CD4-positive, CD25-positive, alpha-beta regulatory T cell (primary cell): ENCODE results near the gene AHRR. TPM values are rescaled to one million over a fixed set of nuclear protein-coding genes. Genes with fewer than 3 reads are reported as not detected.

Experiments used
- ATAC-seq, 2 donors: fragments of 150-1000 bp; cut with Tn5 transposase; one replicate each; pipeline ENCODE4 v1.10.0; 2021; ENCODE audit warnings: low read depth in 2 of 2, moderate number of reproducible peaks in 2 of 2, moderate library complexity in 1 of 2
- DNase-seq, 3 donors: peaks; one replicate each; pipeline versions ENCODE4 v3.0.0 to v3.0.0-alpha.2; 2012 to 2022; ENCODE audit warnings: mixed read lengths in 1 of 3
- H3K27ac ChIP-seq: one replicate; pipeline ENCODE4 v1.7.0; 2013; ENCODE audit warnings: mild to moderate bottlenecking, low read length; ENCODE audit not compliant: insufficient read depth, poor library complexity, severe bottlenecking
- H3K27me3 ChIP-seq: one replicate; pipeline ENCODE4 v1.7.0; 2013; ENCODE audit warnings: low read length; ENCODE audit not compliant: control insufficient read depth, insufficient read depth
- H3K36me3 ChIP-seq: one replicate; pipeline ENCODE4 v1.7.0; 2013; ENCODE audit warnings: mild to moderate bottlenecking, low read length, moderate library complexity; ENCODE audit not compliant: control insufficient read depth, insufficient read depth
- H3K4me1 ChIP-seq: 2 replicates; pipeline ENCODE4 v1.7.0; 2013; ENCODE audit warnings: mild to moderate bottlenecking, low read length; ENCODE audit not compliant: insufficient read depth, control insufficient read depth, poor library complexity, severe bottlenecking
- H3K4me3 ChIP-seq: one replicate; pipeline ENCODE4 v1.7.0; 2013; ENCODE audit warnings: low read depth, mild to moderate bottlenecking, low read length, moderate library complexity
- H3K9me3 ChIP-seq, 2 experiments: 1 replicate in 1 of 2; 2 replicates in 1 of 2; pipeline ENCODE4 v1.7.0; 2013; ENCODE audit warnings: low read length in 2 of 2, mild to moderate bottlenecking in 1 of 2, moderate library complexity in 1 of 2; ENCODE audit not compliant: control insufficient read depth in 2 of 2
- H3K27ac Mint-ChIP-seq, 3 donors: one replicate each; pipeline ENCODE4 v1.8.0; 2020 to 2022; ENCODE audit warnings: mild to moderate bottlenecking in 3 of 3, mixed read lengths in 3 of 3, moderate library complexity in 2 of 3
- H3K27me3 Mint-ChIP-seq: one replicate; pipeline ENCODE4 v1.8.0; 2022; ENCODE audit warnings: mild to moderate bottlenecking, mixed read lengths
- H3K36me3 Mint-ChIP-seq: one replicate; pipeline ENCODE4 v1.8.0; 2020; ENCODE audit warnings: mixed read lengths
- H3K4me1 Mint-ChIP-seq, 4 donors: one replicate each; pipeline ENCODE4 v1.8.0; 2020 to 2022; ENCODE audit warnings: mixed read lengths in 4 of 4, mild to moderate bottlenecking in 1 of 4
- H3K4me3 Mint-ChIP-seq, 4 donors: one replicate each; pipeline ENCODE4 v1.8.0; 2020 to 2022; ENCODE audit warnings: mild to moderate bottlenecking in 4 of 4, mixed read lengths in 4 of 4, moderate library complexity in 3 of 4
- H3K9me3 Mint-ChIP-seq, 7 donors: one replicate each; pipeline ENCODE4 v1.8.0; 2020 to 2022; ENCODE audit warnings: mixed read lengths in 7 of 7, mild to moderate bottlenecking in 3 of 7, moderate library complexity in 2 of 7
- polyA plus RNA-seq, 4 donors: library from polyadenylated mRNA; unstranded; fragments of 300-500 nt; fragmentation: Illumina TruSeq; gene quantifications; one replicate each; pipeline ENCODE4 v1.2.3, GENCODE V29; 2021
- total RNA-seq: library from RNA; stranded (reverse); gene quantifications from one replicate; pipeline ENCODE4 v1.2.3, GENCODE V29; 2022

The AHRR gene
- total and polyA plus RNA-seq, 5 donors from 2014 or later: 0.20 to 4.5 (median 0.72) TPM

DNA sequence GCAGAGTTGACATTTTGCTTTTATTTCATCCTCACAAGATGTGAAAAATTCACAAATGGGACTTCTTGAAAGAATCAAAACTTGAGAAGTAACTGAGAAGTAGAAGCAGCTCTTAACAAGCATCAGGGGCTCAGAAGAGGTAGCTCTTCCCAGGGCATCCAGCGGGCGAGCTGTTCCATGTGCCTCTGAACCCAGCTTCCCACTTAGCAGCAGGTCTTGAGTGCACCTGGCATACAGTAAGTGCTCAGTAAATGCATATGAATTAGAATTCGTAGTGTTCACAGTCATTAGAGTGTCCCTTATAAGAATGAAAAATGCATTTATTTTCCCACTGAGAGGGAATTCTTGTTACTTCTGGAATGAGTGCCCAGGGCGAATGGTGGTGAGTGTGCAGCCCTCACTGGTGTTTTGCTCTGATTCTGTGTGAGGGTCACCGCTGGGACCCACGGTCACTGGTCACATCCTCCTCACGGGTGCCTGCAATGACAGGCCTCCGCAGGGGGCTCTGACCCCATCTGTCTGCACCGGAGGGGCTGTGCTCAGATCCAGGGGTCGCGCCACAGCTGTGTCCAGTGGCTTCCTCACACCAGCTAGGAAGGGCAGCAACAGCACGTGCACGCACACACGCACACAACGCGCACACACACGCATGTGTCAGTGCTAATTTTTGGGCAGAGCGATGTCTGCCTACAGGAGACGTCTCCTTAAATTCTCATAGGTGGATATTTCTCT lies 148.4 kb downstream of the AHRR start:
- Mint-ChIP-seq H3K27ac (peak overlapping the region in 1 of 3 donors; percentile 38), H3K27me3 (peaks cover 8% of the 10 kb centered on the region), H3K36me3 (peaks cover 4% of the 10 kb centered on the region), H3K4me1 (peaks cover 0 to 34% (median 12%) of the 10 kb centered on the region in 4 donors), H3K4me3 (peak overlapping the region in 3 of 4 donors; percentile 9 to 52 (median 29)), H3K9me3 (no peaks in the 10 kb centered on the region)
- Histone ChIP-seq H3K9me3 (no peaks in the 10 kb centered on the region), H3K27ac (no peak overlapping the region), H3K27me3 (no peaks in the 10 kb centered on the region), H3K36me3 (peaks cover 12% of the 10 kb centered on the region), H3K4me1 (peaks cover 30% of the 10 kb centered on the region), H3K4me3 (no peak overlapping the region)
- ATAC-seq (no peak), DNase-seq (no peak)

GRCh38 chr5:470961-471749 lies 149.6 kb downstream of the AHRR start:
- DNase-seq (no peak), ATAC-seq (no peak)
- Mint-ChIP-seq H3K4me1 (peaks cover 0 to 37% (median 12%) of the 10 kb centered on the region in 4 donors), H3K4me3 (peak overlapping the region; percentile 86 to 94 (median 87)), H3K36me3 (peaks cover 4% of the 10 kb centered on the region), H3K9me3 (no peaks in the 10 kb centered on the region), H3K27me3 (peaks cover 9% of the 10 kb centered on the region), H3K27ac (peak overlapping the region in 2 of 3 donors; percentile 82 to 88)
- Histone ChIP-seq H3K27ac (no peak overlapping the region), H3K27me3 (no peaks in the 10 kb centered on the region), H3K4me3 (peak overlapping the region; percentile 58), H3K36me3 (peaks cover 12% of the 10 kb centered on the region), H3K9me3 (no peaks in the 10 kb centered on the region), H3K4me1 (peaks cover 35% of the 10 kb centered on the region)

DNA sequence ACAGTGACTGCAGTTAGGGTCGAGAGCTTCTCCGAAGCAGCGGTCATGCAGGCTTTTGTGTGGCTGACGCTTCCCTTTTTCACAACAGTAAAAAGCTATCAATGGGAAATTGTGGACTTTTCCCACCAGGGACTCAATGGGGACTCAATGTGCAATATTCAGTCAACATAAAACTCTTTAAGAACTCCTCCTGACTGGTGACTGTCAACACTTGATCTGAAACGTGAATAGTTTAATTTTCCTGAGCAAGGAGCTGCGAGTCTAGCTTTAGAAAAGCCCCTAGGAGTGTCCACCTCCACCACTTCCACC lies 150.2 kb downstream of the AHRR start:
- Histone ChIP-seq H3K36me3 (peaks cover 12% of the 10 kb centered on the region), H3K4me3 (peak overlapping the region; percentile 58), H3K27ac (peak overlapping the region; percentile 78), H3K27me3 (no peaks in the 10 kb centered on the region), H3K9me3 (no peaks in the 10 kb centered on the region), H3K4me1 (peaks cover 35% of the 10 kb centered on the region)
- H3K4me3 Mint-ChIP-seq: peak overlapping the region; percentile 86 to 94 (median 87)
- H3K4me1 Mint-ChIP-seq: peaks cover 0 to 33% (median 12%) of the 10 kb centered on the region in 4 donors
- H3K27me3 Mint-ChIP-seq: peaks cover 9% of the 10 kb centered on the region
- no peaks in the 10 kb centered on the region for H3K36me3 Mint-ChIP-seq
- no peaks in the 10 kb centered on the region for H3K9me3 Mint-ChIP-seq
- no peak for ATAC-seq
- DNase-seq: no peak
- H3K27ac Mint-ChIP-seq: peak overlapping the region; percentile 71 to 88 (median 82)

DNA sequence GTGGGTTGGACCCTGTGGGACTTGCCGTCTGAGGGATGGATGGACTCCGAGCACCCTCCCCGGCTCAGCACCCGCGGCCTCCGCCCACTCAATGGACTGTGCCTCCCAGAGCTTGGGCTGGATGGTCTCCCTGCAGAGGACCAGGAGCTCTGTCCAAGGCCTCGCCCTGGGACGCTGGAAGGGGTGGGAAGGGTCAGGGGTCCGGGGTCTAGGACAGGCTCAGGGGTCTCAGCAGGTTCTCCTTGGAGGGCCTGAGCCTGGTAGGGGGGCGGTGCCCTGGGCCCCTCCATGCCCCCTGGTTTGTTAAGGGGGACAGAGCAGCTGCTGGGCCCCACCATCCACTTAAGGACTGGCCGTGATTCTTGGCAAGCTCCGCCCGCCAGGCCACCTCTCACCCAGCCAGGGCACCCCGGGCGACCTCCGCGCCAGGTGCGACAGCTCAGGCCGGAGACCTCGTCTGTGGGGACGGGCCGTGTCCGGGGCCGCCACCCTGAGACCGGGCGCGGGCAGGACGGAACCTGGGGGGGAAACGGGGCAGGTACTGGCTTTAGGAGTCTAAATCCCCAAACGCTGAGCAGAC lies 150.7 kb downstream of the AHRR start:
- Mint-ChIP-seq H3K27ac (peak overlapping the region; percentile 71 to 88 (median 82)), H3K36me3 (no peaks in the 10 kb centered on the region), H3K9me3 (no peaks in the 10 kb centered on the region), H3K4me3 (peak overlapping the region; percentile 86 to 94 (median 87)), H3K27me3 (peaks cover 9% of the 10 kb centered on the region), H3K4me1 (peaks cover 0 to 31% (median 12%) of the 10 kb centered on the region in 4 donors)
- peak overlapping the region; percentile 58 for H3K4me3 ChIP-seq
- peaks cover 12% of the 10 kb centered on the region for H3K36me3 ChIP-seq
- DNase-seq (no peak), ATAC-seq (peak in 1 of 2 donors; percentile 2)
- no peaks in the 10 kb centered on the region for H3K27me3 ChIP-seq
- H3K27ac ChIP-seq: peak overlapping the region; percentile 78
- no peaks in the 10 kb centered on the region for H3K9me3 ChIP-seq
- H3K4me1 ChIP-seq: peaks cover 35% of the 10 kb centered on the region

- no peaks in the 10 kb centered on the region for H3K27me3 ChIP-seq
- H3K4me1 ChIP-seq: peaks cover 35% of the 10 kb centered on the region
- DNase-seq: peak; percentile 88 to 90 (median 88)
- peak; percentile 83 to 85 for ATAC-seq
- peak overlapping the region in 1 of 3 donors; percentile 32 for H3K27ac Mint-ChIP-seq
- H3K4me3 Mint-ChIP-seq: peak overlapping the region; percentile 54 to 88 (median 86)
- H3K4me3 ChIP-seq: peak overlapping the region; percentile 58
- peaks cover 12% of the 10 kb centered on the region for H3K36me3 ChIP-seq
- peak overlapping the region; percentile 78 for H3K27ac ChIP-seq
- H3K4me1 Mint-ChIP-seq: peaks cover 0 to 31% (median 12%) of the 10 kb centered on the region in 4 donors
- H3K36me3 Mint-ChIP-seq: no peaks in the 10 kb centered on the region
- peaks cover 16% of the 10 kb centered on the region for H3K27me3 Mint-ChIP-seq
- H3K9me3 ChIP-seq: no peaks in the 10 kb centered on the region
- H3K9me3 Mint-ChIP-seq: no peaks in the 10 kb centered on the region
Observed at GRCh38 chr5:472656-473550, 151.4 kb downstream of the AHRR start.

DNA sequence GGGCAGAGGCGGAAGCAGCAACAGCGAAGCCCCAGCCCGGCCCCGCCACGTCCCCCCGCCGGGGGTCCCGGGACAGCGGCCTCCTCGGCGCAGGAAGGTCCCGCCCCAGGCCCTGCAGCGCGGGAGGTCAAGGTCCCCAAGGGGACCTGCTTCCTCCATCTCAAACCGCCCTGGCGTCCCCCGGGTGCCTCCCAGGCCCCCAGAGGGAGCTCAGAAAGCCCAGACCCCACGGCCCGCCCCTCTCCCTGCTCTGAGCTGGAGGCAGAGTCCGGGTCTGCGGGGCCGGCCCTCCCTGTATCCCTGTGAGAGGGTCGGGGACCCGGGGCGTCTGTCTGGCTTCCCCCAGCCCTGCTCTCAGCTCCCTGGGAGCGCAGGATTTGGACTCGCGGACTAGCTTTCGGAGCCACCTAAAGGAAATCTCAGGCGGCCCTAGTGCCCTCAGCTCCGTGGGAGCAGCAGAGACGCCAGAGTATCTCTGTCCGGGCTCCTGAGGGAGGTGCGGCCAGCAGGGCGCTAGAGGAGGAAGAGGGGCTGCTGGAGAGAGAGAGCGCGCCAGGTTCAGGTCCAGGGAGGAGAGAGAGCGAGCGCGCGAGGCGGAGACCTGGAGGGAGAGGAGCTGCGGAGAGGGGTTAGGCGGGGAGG lies 152.2 kb downstream of the AHRR start:
- no peaks in the 10 kb centered on the region for H3K9me3 ChIP-seq
- peak overlapping the region; percentile 47 for H3K27ac ChIP-seq
- peak overlapping the region; percentile 79 to 96 (median 90) for H3K4me3 Mint-ChIP-seq
- peaks cover 0 to 31% (median 12%) of the 10 kb centered on the region in 4 donors for H3K4me1 Mint-ChIP-seq
- peak overlapping the region; percentile 26 for H3K4me3 ChIP-seq
- peaks cover 35% of the 10 kb centered on the region for H3K4me1 ChIP-seq
- peaks cover 16% of the 10 kb centered on the region for H3K27me3 Mint-ChIP-seq
- ATAC-seq: no peak
- H3K27ac Mint-ChIP-seq: peak overlapping the region in 2 of 3 donors; percentile 51 to 71
- H3K9me3 Mint-ChIP-seq: no peaks in the 10 kb centered on the region
- no peaks in the 10 kb centered on the region for H3K27me3 ChIP-seq
- DNase-seq: peak in 2 of 3 donors; percentile 36 to 47
- H3K36me3 Mint-ChIP-seq: no peaks in the 10 kb centered on the region
- H3K36me3 ChIP-seq: peaks cover 12% of the 10 kb centered on the region
